ENCODE results near the gene U2AF1. TPM values are rescaled to one million over a fixed set of nuclear protein-coding genes. Genes with fewer than 3 reads are reported as not detected.
"Not testable (repeated sequence)": the region's sequence is repeated elsewhere in the genome, so short reads cannot be mapped to it uniquely, and the experiment has no call there.

Gene U2AF1
- 10 to 100 TPM in 3 of 4 donors, 1 to 10 TPM in 1; 8.1 to 25.9 (median 15.8) TPM for total RNA-seq
- polyA plus RNA-seq: 42.8 TPM
- long read RNA-seq, donor 1, transcript U2AF1-202 (8 exons, 940 nt): minor isoform, 14 of 37 reads
- long read RNA-seq, donor 1, transcript U2AF1-201 (8 exons, 962 nt): major isoform, 20 of 37 reads
- long read RNA-seq, donor 1, partial matches to known transcripts: 0 of 37 reads
- long read RNA-seq, donor 1, other reads (novel, unspliced or antisense): 1 of 37 reads
- long read RNA-seq, donor 2, transcript U2AF1-201 (8 exons, 962 nt): major isoform, 15 of 27 reads
- long read RNA-seq, donor 2, transcript U2AF1-202 (8 exons, 940 nt): minor isoform, 10 of 27 reads
- long read RNA-seq, donor 2, partial matches to known transcripts: 0 of 27 reads
- long read RNA-seq, donor 2, other reads (novel, unspliced or antisense): 1 of 27 reads
- long read RNA-seq, donor 3, transcript U2AF1-201 (8 exons, 962 nt): major isoform, 14 of 27 reads
- long read RNA-seq, donor 3, transcript U2AF1-202 (8 exons, 940 nt): minor isoform, 6 of 27 reads
- long read RNA-seq, donor 3, partial matches to known transcripts: 2 of 27 reads
- long read RNA-seq, donor 3, other reads (novel, unspliced or antisense): 5 of 27 reads
- long read RNA-seq, donor 4, partial matches to known transcripts: 0 of 5 reads
- long read RNA-seq, donor 4, other reads (novel, unspliced or antisense): 0 of 5 reads

GRCh38 chr21:43106965-43107793 lies at the start of gene U2AF1:
Gene U2AF1, minus strand, starts transcription at chr21:43107570. Its CDS starts 76 bp downstream, at chr21:43107494.
- DNase-seq: peak in 1 of 3 donors; percentile 90
- WGBS: 0% methylated on average over 30 of the region's 107 CpGs
- peak; percentile 99 for ATAC-seq
- H3K4me1 ChIP-seq (ENCODE audit: control insufficient read depth, insufficient read depth, low read length); H3K27me3 ChIP-seq (ENCODE audit: control insufficient read depth, insufficient read depth); H3K9me3 ChIP-seq (ENCODE audit: control insufficient read depth, low read length); H3K27ac ChIP-seq (ENCODE audit: low read length); intact Hi-C loops (cut with DNase I): not testable (repeated sequence)
- H3K4me3 ChIP-seq (ENCODE audit: low read length): peak within 1 kb of the TSS; percentile 62

- H3K27ac ChIP-seq (ENCODE audit: low read length); H3K27me3 ChIP-seq (ENCODE audit: control insufficient read depth, insufficient read depth); H3K4me3 ChIP-seq (ENCODE audit: low read length); H3K4me1 ChIP-seq (ENCODE audit: control insufficient read depth, insufficient read depth, low read length); H3K9me3 ChIP-seq (ENCODE audit: control insufficient read depth, low read length); DNase-seq; ATAC-seq; intact Hi-C loops (cut with DNase I): not testable (repeated sequence)
- no CpG with 5 or more reads among the region's 33 CpGs for WGBS
Observed at GRCh38 chr21:43153601-43154000, 46.2 kb upstream of the U2AF1 start.

GRCh38 chr21:43149344-43149743 lies 42.0 kb upstream of the U2AF1 start:
- DNase-seq; H3K27me3 ChIP-seq (ENCODE audit: control insufficient read depth, insufficient read depth); intact Hi-C loops (cut with DNase I); H3K4me3 ChIP-seq (ENCODE audit: low read length); ATAC-seq; H3K27ac ChIP-seq (ENCODE audit: low read length); H3K4me1 ChIP-seq (ENCODE audit: control insufficient read depth, insufficient read depth, low read length); H3K9me3 ChIP-seq (ENCODE audit: control insufficient read depth, low read length): not testable (repeated sequence)
- WGBS: no CpG with 5 or more reads among the region's 11 CpGs

GRCh38 chr21:43147999-43148398 lies 40.6 kb upstream of the U2AF1 start:
- DNase-seq; H3K4me1 ChIP-seq (ENCODE audit: control insufficient read depth, insufficient read depth, low read length); H3K9me3 ChIP-seq (ENCODE audit: control insufficient read depth, low read length); H3K27me3 ChIP-seq (ENCODE audit: control insufficient read depth, insufficient read depth); ATAC-seq; H3K27ac ChIP-seq (ENCODE audit: low read length); intact Hi-C loops (cut with DNase I); H3K4me3 ChIP-seq (ENCODE audit: low read length): not testable (repeated sequence)
- no CpG with 5 or more reads among the region's 7 CpGs for WGBS

GRCh38 chr21:43146637-43147036 lies 39.3 kb upstream of the U2AF1 start:
- DNase-seq; H3K4me1 ChIP-seq (ENCODE audit: control insufficient read depth, insufficient read depth, low read length); ATAC-seq; H3K27me3 ChIP-seq (ENCODE audit: control insufficient read depth, insufficient read depth); intact Hi-C loops (cut with DNase I); H3K9me3 ChIP-seq (ENCODE audit: control insufficient read depth, low read length); H3K4me3 ChIP-seq (ENCODE audit: low read length); H3K27ac ChIP-seq (ENCODE audit: low read length): not testable (repeated sequence)
- whole genome bisulfite sequencing: no CpG with 5 or more reads among the region's 12 CpGs

GRCh38 chr21:43141407-43141806 lies 34.0 kb upstream of the U2AF1 start:
- H3K4me1 ChIP-seq (ENCODE audit: control insufficient read depth, insufficient read depth, low read length); H3K9me3 ChIP-seq (ENCODE audit: control insufficient read depth, low read length); DNase-seq; H3K27me3 ChIP-seq (ENCODE audit: control insufficient read depth, insufficient read depth); ATAC-seq; H3K4me3 ChIP-seq (ENCODE audit: low read length); H3K27ac ChIP-seq (ENCODE audit: low read length); intact Hi-C loops (cut with DNase I): not testable (repeated sequence)
- 29% methylated on average over 1 of the region's 17 CpGs for WGBS

- H3K4me1 ChIP-seq (ENCODE audit: control insufficient read depth, insufficient read depth, low read length); DNase-seq; H3K27me3 ChIP-seq (ENCODE audit: control insufficient read depth, insufficient read depth); H3K27ac ChIP-seq (ENCODE audit: low read length); intact Hi-C loops (cut with DNase I); H3K9me3 ChIP-seq (ENCODE audit: control insufficient read depth, low read length); H3K4me3 ChIP-seq (ENCODE audit: low read length): not testable (repeated sequence)
- 4% methylated on average over 2 of the region's 8 CpGs for WGBS
- ATAC-seq: peak; percentile 52 to 54
Observed at GRCh38 chr21:43138944-43139343, 31.6 kb upstream of the U2AF1 start.

- WGBS: no CpG with 5 or more reads among the region's 10 CpGs
- H3K27me3 ChIP-seq (ENCODE audit: control insufficient read depth, insufficient read depth); DNase-seq; intact Hi-C loops (cut with DNase I); ATAC-seq; H3K9me3 ChIP-seq (ENCODE audit: control insufficient read depth, low read length); H3K27ac ChIP-seq (ENCODE audit: low read length); H3K4me1 ChIP-seq (ENCODE audit: control insufficient read depth, insufficient read depth, low read length); H3K4me3 ChIP-seq (ENCODE audit: low read length): not testable (repeated sequence)
Observed at GRCh38 chr21:43134520-43134919, 27.1 kb upstream of the U2AF1 start.

GRCh38 chr21:43130094-43130493 lies 22.7 kb upstream of the U2AF1 start:
- H3K27me3 ChIP-seq (ENCODE audit: control insufficient read depth, insufficient read depth); H3K4me3 ChIP-seq (ENCODE audit: low read length); DNase-seq; intact Hi-C loops (cut with DNase I); H3K9me3 ChIP-seq (ENCODE audit: control insufficient read depth, low read length); H3K27ac ChIP-seq (ENCODE audit: low read length); H3K4me1 ChIP-seq (ENCODE audit: control insufficient read depth, insufficient read depth, low read length): not testable (repeated sequence)
- no CpG with 5 or more reads among the region's 7 CpGs for whole genome bisulfite sequencing
- ATAC-seq: peak; percentile 31 to 40

- DNase-seq; H3K27me3 ChIP-seq (ENCODE audit: control insufficient read depth, insufficient read depth); intact Hi-C loops (cut with DNase I); ATAC-seq; H3K4me1 ChIP-seq (ENCODE audit: control insufficient read depth, insufficient read depth, low read length); H3K27ac ChIP-seq (ENCODE audit: low read length); H3K9me3 ChIP-seq (ENCODE audit: control insufficient read depth, low read length); H3K4me3 ChIP-seq (ENCODE audit: low read length): not testable (repeated sequence)
- WGBS: no CpG with 5 or more reads among the region's 4 CpGs
Observed at GRCh38 chr21:43115956-43116355, 8.6 kb upstream of the U2AF1 start.

- H3K9me3 ChIP-seq (ENCODE audit: control insufficient read depth, low read length); intact Hi-C loops (cut with DNase I); H3K4me1 ChIP-seq (ENCODE audit: control insufficient read depth, insufficient read depth, low read length); H3K27ac ChIP-seq (ENCODE audit: low read length); DNase-seq; H3K4me3 ChIP-seq (ENCODE audit: low read length); ATAC-seq; H3K27me3 ChIP-seq (ENCODE audit: control insufficient read depth, insufficient read depth): not testable (repeated sequence)
- 85% methylated on average over 5 of the region's 6 CpGs for WGBS
Observed at GRCh38 chr21:43114483-43114882, 7.1 kb upstream of the U2AF1 start.

Data from right cardiac atrium (tissue), 5 donors.